CD4-positive, alpha-beta T cell treated with Interferon alpha-2 for 1 hour (primary cell): ENCODE measurements around the gene SLC8A1.

ENCODE experiments used
- DNase-seq, 2 donors: peaks; one replicate each; pipeline ENCODE4 v3.0.0-alpha.2; 2020 to 2022

SLC8A1 gene

GRCh38 chr2:40220177-40220925, 231.5 kb downstream of the SLC8A1 start:
- DNase-seq = no peak

DNA sequence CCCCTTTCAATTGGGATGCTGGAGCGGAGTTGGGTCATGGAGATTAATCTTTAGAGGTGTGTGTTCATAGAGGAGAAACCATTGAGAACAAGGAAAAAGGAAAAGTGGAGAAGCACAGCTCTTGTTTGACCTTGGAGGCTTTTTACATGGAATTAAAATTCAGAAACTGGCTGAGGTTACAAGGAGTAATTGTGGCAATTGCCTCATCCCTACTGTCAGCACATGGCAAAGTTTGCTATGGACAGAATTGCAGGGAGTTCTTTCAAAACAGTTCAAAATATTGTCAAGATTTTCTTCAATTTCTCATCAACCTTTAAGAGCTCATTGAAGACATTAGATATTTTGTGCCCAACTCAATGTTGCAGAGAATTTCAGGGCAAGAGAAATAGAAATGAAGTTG, 232.7 kb downstream of the SLC8A1 start:
- DNase-seq = no peak

DNA sequence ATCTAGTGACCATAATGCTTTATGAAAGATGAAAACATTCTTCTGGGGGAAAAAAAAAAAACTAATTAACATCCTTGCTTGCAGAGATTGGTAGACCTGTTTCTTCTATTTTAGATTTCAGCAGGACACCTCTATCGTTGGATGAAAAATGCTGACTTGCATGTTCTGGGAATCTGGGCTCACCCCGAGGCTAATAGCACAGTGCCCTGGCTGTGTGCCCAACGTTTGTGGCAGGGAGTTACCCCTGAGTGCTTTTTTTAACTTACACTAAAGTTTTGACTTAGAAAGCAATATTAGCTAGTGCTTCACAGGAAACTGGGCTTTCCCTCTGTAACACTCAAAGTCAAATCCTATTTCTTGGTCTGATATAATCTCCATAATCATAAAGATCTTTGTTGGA, 233.2 kb downstream of the SLC8A1 start:
- DNase-seq = no peak

DNA sequence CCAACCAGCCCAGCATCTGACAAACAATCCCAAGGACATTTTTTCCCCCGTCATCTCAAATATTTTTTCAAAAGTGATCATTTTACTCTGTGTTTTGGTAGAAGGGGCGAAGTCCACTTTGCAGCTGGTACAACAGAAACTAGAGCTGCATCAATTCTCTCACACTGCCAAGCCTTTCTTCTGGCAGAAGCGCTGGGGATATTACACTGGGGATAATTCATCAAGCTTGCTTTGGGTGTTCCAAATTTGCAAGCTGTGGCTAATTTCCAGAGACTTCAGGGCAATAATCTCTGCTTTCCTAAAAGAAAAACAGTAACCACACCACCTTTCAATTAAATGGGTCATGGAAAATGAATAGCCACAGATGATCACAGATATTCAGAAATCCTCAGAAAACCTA, 238.3 kb downstream of the SLC8A1 start:
- DNase-seq = no peak

DNA sequence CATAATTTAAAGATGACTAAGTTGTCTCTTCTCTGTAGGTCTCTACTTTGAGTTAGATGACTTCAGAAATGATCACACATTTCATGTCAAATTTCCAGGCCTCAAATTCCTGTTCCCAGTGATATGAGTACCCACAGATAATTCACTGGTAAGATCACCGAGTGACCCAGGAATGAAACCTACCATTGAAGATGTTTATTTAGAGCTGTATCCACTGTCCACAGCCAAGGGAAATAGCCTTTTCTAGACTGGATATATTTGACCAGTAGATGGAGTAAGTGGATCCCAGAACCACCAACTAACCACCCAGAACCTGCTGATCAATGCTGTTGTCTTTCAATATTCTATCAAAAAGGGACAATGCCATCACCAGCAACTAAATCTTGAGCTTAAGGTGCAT, 238.8 kb downstream of the SLC8A1 start:
- DNase-seq = no peak

GRCh38 chr2:40210968-40211353, 240.9 kb downstream of the SLC8A1 start:
- no peak for DNase-seq

DNA sequence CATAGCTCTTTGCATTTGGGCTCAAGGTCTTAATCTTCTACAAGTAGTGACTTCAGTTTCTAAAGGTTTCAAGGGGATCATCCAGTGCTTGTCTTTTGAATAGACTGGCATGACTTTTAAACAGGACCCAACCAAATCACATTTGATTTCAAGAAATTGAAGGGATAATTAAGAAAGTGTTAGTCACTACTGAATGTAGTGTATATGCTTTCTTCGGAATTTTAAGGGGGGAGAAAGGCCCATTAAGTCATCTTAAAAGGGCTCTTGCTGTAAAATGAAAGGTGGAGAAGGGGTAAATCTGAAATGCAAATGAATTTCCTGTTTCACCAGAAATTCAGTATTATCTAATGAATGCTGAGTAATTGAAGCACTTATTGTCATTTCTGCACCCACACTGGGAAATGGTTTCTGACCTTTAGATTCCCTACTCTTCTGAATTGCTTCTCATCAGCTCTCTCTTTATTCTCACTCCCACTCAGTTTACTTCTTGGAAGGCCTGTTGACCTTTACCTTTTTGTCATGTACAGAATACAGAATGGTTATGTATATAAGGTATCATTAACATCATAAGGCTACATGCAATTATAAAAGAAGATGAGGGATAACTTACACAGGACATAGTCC, 241.4 kb downstream of the SLC8A1 start:
- DNase-seq = no peak

DNA sequence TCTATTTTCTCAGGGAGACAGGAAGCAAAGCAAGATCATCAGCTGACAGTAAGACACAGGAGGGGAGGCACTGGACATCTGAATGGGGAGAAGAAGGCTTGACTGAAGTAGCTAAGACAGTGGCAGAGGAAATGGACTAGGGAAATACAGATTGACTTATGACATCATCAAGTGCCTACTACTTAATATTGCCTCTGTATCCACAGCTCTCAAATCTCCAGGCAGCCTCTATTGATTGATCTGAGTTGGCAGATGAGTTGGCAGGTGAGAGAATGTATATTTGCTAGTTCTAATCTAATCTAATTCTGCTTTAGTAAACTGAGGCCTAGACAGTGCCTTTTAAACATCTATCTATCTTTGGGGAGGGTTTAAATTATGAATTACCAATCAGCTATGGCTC, 242.1 kb downstream of the SLC8A1 start:
- DNase-seq = no peak

DNA sequence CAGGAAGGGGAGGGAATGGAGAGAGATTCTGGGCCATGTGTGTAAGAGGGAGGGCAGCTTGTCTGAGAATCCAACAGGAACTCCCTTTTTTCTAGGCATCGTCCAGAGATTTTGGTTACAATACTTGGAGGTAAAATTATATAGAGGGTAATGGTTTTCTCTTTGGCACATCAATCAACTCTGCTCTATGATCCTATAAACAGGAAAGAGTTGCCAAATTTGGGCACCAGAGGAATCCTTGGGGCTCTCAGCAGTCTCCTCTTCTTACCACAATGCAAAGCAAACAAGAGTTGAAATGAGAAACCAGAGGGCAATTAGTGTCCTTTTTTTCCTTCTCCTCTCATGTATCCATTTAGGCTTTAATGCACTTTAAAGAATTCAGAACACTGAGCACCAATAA, 243.4 kb downstream of the SLC8A1 start:
- no peak for DNase-seq

GRCh38 chr2:40204268-40204667, 247.6 kb downstream of the SLC8A1 start:
- DNase-seq = no peak

DNA sequence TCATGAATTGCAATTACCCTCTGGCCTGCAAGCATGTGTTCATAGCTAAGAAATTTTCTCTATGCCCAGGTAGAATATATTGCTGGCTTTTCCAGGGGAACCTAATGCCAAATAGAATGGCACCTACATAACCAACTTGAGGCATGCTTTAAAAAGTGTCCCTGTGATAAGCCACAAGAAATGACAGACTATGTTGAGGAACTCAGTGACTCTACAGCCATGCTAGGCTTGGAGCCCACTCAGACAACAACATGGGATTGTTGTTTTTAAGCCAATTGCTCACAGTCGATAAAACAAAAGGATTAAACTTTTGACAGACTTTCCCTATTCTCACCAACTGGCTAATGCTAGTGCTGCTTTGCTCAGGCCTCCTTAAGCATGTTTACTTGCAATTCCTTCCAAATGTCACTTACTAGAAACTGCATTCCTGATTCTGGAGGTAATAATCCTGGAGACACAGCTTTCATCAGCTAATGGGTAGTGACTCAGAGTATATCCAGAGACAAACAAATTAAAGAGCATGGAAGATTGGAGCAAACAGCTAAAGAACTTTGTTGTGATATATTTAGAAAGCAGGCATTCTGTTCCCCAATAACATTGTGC, 249.0 kb downstream of the SLC8A1 start:
- no peak for DNase-seq

GRCh38 chr2:40201425-40201824, 250.5 kb downstream of the SLC8A1 start:
- no peak for DNase-seq

GRCh38 chr2:40200366-40200915, 251.4 kb downstream of the SLC8A1 start:
- no peak for DNase-seq

- DNase-seq = no peak
Observed at GRCh38 chr2:40199771-40200170, 252.1 kb downstream of the SLC8A1 start.

- no peak for DNase-seq
Observed at GRCh38 chr2:40197121-40197520, 254.8 kb downstream of the SLC8A1 start.

GRCh38 chr2:40193670-40194026, 258.2 kb downstream of the SLC8A1 start:
- DNase-seq = no peak

DNA sequence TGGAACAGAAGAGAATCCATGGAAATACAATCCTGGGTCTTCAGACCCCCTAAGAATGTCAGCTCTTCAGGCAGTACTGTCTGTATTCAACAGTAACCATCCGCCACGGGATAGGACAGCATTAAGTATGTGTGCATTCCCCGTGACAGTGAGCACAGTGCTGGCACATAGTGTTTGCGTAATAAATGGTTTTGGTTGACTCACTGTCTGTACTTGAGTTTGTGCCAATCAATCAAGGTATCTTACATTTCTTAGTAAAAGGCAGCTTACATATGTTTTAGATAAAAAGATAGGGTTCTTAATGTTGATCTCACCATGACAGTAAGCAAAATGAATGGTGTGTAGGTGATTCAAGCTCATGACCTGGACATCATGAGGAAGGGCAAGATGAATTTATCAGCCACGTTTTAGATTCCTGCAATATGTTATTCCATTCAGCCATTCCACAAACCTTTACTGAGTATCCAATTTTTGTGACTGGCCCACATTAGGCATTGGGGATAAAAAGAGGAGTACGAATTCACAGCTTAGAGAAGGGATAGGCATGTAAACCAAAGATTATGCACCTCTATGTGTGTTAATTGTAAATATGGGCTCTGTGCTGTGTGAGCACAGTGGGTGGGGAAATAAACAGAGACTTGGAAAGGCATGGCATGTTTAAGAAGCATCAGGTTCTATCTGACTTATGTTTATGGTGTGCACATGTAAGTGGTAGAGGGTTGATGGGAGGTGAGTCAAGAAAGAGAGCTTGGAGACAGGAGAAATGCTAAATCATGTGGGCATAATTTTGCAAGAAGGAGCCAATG, 258.8 kb downstream of the SLC8A1 start:
- no peak for DNase-seq

GRCh38 chr2:40190457-40190856, 261.4 kb downstream of the SLC8A1 start:
- no peak for DNase-seq

DNA sequence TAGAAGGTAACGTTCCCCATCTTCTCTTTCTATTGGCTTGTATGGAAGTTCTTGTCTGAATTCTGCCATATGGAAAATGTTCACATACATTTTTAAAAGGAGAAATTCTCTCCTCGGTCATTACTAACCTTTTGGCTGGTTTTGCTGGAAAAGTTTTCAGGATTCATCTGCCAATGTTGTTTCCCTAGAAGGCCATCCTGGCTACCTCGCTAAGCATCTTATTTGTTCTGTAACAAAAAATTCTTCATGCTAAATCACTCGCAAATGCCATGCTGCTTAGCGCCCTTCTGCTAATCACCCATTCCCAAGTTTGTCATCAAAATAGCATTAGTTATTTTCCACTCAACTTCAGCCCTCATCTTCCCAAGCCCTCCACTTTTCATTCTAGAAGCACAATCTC, 262.0 kb downstream of the SLC8A1 start:
- no peak for DNase-seq

DNA sequence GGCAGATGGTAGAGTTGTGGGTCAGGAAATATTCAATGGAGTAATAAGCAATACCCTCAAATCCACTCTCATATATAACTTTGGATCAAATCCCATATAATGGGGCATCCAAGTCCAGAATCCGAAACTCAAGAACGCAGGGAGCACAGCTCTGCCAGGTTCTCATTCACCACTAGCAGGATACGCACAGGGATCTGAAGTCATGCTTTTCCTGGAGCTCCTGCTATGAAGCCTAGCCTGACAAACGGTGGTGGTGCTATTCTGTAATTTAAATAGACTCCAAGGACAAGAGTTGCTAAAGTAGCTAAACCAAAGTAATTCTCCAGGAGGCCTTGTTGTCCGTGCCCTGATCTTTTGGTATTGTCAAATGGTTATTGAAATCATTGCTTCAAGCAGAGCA, 264.8 kb downstream of the SLC8A1 start:
- no peak for DNase-seq

GRCh38 chr2:40184551-40184950, 267.3 kb downstream of the SLC8A1 start:
- no peak for DNase-seq

DNA sequence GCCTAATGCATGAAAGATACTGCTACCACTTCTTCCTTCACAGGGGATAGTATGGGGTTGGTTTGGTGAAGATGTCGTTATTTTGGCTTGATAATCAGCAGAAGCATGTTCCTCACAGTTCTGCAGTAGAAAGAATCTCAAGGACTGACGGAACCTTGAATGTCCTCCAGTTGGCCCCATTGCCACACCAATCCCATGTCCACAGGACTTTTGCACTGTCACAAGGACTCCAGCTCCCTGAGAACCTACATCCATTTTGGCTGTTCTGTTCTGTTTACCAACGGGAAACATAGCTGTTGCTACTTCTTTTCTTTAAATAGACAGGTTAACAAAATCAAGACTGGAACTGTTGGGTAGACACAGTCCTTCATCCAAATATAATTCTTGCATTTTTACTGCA, 270.0 kb downstream of the SLC8A1 start:
- no peak for DNase-seq

- no peak for DNase-seq
Observed at GRCh38 chr2:40179801-40180200, 272.1 kb downstream of the SLC8A1 start.
